CD4-positive, alpha-beta T cell treated with Interleukin-4 for 1 hour (primary cell): ENCODE results near the gene MOB2.

Source experiments
- DNase-seq, 2 donors: peaks; one replicate each; pipeline ENCODE4 v3.0.0-alpha.2; 2020 to 2022

The MOB2 gene

DNA sequence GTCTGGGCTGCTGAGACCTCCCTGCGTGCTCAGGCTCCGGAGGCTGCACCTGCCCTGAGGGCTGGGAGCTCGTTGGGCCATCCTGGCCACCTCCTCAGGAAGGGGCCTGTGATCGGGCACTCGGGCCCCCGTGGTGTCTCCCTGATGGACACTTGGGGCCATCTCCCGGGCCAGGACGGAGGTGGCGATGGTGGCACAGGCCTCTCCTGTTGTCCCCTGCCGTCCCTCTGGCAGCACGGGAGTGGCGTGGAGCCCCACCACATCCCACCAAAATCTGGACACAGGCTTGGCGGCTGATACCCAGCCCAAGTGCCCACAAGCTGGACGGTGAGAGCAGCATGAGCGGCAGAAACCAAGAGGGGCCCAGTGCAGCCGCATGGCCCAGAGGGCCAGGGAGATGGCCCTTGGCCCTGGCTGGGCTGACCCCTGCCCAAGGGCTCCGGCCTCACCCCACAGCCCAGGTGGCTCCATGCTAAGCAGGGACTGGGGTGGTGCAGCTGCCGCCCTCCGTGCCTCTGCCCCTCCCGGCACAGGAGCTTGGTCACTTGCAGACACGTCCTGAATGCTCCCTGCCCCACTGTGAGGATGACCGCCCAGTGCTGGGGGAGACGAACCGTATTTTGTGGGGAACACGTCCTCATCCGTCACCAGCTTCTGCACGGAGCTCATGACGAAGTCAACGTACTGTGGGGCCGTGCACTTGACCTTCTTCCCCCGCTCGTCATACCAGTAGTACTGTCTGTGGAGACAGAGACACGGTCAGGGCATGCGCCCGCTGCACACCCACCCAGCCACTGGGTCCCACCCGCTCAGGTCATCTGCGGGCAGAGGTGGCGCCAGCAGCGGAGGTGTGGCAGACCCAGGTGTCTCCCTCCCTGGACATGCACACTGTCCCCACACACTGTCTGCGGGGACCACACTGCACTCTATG, 15.6 kb downstream of the MOB2 start:
- no peak for DNase-seq

DNA sequence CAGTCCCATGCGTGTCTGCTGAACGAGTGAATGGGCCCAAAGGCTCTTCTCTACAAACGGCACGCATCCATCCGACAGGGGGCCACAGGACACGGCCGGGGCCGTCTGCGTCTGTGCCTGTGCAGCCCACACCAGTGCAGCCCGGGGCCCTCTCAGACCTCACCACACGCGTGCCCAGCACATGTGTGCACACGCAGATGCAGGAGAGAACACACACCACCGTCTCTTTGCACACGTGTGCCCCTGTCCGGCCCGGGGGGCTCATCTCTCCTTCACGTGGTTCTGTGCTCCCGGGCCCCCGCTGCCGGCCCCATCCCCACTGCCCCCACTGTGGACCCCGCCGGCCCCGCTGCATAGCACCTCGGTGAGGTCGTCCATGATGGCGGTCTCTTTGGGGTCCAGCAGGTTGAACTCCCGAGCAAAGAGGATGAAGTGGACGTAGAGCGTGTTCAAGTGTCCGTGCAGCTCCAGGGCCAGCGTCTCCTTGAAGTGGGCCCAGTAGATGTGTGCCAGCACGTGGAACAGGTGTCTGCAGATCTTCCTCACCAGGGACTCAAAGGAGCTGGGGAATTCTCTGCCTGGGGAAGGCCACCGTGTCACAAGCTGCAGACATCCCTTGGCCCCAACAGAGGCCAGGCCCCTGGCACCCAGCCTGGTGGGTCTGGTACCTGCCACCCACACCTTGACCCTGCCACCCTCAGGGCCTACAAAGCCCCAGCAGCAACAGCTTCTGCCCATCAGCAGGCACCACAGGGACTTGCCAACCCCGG, 16.5 kb downstream of the MOB2 start:
- no peak for DNase-seq

DNA sequence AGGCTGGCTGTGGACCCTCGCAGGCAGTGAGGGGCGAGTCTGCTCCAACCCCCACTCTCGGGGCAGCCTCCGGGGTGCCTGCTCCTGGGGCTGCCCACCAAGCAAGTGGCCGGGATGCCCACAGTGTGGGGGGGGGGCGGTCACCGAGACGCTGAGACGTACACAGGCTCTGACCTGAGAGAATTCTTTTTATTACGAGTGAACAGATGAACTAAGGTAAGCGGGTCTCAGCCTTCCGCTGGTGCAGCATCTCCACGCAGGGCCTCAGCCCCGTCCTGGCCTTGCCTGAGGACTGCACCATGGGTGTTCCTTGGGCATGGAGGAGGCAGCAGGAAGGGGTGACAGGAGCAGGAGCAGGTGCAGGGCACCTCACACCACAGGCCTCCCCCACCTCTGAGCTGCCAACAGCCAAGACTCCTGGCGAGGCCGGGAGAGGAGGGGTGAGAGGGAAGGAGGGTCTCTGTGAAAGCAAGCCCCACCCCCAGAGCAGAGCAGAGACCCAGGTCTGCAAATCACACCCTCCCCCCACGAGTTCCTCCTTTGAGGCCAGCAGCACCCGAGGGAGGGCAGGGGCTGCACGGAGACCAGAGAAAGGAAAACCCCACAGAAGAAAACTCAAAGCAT, 17.2 kb downstream of the MOB2 start:
- no peak for DNase-seq

DNA sequence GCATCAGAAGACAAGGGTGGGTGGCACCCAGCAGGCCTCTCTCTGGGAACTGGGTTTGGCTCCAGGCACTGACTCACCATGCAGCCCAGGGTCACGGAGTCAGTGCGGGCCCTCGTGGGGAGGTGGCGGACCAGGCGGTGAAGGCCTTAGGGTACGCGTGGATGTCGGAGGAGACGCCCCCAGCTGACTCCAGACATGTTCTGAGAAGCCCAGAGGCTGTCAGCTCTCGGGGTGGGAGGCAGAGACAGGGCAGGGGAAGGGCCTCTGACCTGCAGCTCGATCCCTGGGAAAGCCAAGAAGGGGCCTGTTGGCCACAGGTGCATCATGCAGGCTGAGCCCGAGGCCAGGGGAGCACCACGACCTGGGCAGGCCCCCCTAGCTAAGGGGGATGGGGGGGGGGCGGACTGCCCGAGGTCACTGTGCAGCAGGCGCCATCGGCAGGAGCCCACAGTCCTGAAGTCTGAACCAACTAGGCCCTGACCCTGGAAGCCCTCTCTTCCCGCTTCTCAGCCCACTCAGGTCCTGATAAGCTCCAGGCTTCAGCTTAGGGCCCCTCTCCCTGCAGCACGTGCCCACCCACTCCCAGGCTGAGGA, 18.0 kb downstream of the MOB2 start:
- DNase-seq = no peak

DNA sequence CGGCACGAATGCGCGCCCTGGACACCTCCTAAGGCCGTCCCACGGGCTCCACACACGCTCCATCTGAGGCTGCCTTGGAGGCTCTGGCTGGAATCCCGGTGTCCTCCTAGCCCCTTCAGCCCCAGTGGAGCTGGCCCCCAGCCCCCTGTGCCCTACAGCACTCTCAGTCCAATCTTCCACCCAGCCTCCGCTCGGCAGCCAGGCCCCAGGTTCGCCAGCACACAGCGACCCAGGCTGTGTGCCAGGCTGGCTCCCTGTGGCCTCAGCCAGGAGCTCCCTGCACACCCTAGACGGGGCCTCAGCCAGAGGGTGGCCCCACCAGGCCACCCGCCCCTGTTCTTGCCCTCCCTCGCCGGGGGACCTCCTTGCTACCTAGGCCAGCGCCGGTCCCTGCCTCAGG, 18.6 kb downstream of the MOB2 start:
- DNase-seq = no peak

DNA sequence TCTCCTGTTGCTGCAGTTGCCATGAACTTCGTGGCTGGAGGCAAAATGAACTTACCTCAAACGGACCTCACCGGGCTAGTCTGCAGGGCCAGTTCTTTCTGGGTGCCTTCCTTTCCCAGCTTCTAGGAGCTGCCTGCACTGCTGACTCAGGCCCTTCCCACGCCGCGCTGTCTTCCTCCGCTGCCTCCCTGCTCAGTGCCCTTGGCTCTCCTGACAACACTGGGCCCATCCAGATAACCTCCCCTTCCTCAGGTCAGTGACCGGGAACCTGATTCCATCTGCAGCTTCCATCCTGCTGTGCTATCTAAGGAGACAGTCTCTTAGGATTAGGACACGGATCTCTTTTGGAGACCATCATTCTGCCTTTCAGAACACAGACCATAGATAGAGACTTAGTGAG, 19.3 kb downstream of the MOB2 start:
- no peak for DNase-seq

DNA sequence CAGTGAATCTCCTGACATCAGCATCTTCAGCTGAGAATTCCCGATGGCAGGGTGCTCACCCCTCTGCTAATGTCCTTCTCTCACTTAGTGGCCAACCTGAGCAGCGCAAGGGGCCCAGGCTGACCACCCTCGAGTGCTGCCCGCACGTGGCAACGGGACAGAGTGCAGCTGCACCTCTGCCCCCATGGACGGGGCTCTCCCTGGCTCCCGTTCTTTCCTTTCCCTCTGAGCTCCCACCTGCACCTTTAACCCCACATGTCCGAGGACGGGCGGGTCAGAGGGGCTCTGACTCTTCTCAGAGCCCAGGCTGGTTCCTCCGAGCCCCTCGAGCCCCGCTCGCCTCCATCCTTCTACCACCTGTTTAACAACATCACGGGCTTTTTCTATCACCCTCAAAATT, 19.8 kb downstream of the MOB2 start:
- no peak for DNase-seq

DNA sequence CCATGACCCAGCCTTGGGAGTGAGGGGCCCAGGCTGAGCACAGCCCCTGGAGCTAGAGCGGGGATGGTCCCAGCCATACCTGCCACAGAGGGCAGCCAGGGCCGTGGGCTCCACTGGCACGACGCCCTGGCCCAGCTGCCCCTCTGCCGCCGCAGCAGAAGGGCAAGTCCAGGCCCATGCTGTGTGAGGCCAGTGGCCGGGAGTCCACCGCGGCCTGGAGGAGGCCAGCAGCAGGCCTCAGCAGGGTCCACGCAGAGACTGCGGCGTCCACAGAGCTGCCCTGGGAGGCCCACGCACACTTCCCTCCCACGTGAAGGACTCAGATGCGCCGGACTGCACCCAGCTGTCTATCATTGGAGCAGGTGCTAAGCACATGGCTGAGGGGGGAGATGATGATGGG, 23.5 kb downstream of the MOB2 start:
- DNase-seq = no peak

DNA sequence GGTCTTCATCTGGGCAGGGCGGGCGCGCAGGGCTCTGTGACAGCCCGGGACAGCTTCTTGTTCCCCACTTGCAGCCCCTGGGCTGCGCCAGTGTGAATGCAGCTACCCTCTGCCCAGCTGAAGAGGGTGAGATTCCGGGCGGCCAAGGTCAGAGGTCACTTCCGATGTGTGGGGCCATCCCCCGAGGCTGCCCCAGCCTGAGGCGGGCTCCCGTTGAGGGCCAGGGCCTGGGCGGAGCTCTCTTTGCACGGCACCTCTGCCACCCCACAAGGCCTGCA, 23.9 kb downstream of the MOB2 start:
- no peak for DNase-seq

DNA sequence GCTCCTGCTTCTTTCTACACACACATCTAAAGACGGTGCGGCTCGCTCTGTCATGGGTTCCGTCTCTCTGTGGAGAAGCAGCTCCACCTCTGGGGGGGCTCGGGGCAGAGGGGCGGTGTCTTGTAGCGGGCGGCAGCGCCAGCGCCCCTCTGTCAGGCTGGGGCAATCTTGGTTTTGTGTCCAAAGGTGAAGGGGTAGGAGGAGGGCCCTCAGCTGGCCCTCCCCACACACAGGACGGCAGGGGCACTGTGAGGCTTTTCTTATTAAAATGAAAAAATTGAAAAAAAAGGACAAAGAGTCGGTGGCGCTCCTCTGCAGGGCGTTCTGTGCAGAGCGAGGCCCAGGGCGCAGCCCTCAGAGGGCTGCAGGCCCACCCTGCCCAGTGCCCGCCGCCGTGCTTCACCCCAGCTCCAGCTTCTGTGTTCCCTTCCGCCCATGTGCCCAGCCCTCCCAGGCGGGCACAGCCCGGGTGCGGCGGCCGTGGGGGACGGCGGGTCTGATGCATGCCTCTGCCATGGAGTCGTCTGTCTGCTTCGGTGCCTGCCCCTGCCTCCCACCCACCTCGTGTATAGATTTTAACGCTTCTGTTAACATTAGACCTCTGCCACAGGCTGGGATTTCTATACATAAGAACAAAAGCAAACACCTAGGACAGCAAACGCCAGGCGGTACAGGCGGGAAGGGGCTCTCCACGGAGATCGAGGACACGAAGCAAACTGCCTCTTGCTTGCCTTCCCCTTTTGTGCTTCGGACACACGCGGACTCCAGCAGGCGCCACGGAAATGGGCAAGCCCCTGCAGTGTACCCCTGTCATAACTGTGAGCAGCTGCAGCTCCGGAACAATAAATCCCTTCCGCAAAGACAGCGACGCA, 24.5 kb downstream of the MOB2 start:
- no peak for DNase-seq

DNA sequence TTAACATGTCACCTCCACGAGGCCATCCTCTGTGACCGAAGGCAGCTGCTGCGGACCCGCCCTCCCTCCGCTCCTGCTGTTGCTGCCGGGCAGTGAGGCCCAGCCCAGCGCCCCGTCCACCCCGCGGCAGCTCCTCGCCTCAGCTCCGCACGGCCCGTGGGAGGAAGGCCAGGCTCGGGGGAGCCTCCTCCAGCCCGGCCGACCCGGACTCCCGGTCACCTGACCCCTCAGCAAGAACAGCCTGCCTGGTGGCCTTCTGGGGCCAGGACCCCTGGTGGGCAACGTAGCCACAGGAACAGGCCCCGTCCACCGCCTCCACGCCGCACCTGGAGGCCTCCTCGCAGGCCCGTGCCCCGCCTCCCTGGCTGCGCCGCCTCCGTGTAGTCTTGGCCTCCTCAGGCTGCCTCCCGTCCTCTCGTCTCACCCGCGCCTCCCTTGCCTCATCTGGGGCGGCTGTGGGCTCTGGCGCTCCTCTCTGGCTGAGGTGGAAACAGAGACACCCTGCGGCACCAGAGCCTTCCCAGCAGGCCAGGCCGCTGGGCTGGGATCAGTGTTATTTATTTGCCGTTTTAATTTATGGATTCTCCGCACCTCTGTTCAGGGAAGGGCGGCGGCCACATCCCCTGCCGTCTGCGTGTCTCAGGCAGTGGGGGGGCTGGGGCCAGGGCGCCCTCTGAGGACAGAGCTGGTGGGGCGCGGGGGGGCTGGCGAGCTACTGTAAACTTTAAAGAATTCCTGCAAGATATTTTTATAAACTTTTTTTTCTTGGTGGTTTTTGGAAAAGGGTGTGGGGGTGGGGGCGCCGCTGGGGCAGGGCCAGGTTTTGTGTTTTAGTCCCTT, 25.4 kb downstream of the MOB2 start:
- DNase-seq = no peak

DNA sequence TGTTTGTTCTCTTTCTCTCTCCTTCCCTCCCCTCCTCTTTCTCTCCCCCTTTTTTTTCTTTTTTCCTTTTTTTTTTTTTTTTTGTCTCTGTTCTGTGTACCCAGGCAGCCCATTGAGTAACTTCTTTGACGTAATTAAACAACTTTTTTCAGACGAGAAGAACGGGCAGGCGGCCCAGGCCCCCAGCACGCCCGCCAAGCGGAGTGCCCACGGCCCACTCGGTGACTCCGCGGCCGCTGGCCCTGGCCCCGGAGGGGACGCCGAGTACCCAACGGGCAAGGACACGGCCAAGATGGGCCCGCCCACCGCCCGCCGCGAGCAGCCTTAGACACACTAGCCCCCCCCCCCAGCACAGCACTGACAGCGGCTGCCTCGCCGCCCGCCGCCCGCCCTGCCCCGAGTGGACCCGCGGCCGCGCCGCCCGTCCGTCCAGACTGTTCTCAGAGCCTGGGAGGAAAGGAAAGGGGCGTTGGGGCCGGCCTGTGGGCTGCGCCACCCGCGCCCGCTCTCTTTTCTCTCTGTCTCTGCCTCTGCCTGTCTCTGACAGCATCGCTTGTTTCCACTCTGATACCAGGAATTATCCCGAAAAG, 26.1 kb downstream of the MOB2 start:
- no peak for DNase-seq

DNA sequence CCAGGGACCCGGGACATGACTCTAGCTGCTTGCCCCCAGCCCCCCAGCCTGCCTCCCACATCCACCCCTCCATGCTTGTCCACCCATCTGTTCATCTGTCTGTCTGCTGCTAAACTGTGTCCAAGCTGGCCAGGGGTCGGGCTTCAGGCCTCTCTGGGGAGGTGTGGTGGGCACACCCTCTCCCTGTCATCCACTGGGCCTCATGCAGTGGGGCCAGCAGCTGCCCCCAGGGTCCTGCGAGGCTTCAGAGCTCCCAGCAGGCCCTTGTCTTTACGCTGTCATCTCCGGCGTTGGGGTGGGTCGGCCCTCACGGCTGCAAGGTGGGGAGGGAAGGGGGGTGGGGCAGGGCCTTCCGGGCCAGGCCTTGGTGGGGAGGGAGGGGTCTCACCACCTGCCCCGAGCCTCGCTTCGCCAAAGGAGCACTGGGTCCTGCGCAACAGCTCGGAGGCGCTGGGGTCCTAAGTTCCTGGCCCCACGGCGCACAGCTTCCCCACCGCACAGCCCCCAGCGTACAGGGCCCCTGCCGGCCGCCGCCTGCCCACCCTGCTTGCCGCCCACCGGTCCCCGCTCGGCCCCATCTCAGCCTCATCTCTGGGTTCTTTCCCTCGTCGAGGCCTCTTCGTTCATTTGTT, 26.7 kb downstream of the MOB2 start:
- DNase-seq = no peak

DNA sequence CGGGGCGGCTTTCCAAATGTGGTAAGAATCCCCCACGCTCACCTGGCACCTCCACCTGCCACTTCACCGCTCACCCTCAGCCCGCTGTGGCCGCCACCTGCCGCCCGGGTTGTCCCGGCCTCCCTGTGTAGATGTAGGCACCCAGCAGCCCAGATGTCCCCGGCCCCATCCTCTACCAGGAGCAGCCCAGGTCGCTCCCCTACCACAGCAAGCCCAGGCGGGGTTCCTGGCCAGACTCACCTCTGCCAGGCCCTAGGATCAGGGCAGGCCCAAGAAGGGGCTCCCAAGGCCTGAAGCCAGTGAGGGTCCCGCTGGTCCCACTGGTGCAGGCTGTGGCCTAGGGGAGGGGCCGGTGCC, 27.4 kb downstream of the MOB2 start:
- no peak for DNase-seq

DNA sequence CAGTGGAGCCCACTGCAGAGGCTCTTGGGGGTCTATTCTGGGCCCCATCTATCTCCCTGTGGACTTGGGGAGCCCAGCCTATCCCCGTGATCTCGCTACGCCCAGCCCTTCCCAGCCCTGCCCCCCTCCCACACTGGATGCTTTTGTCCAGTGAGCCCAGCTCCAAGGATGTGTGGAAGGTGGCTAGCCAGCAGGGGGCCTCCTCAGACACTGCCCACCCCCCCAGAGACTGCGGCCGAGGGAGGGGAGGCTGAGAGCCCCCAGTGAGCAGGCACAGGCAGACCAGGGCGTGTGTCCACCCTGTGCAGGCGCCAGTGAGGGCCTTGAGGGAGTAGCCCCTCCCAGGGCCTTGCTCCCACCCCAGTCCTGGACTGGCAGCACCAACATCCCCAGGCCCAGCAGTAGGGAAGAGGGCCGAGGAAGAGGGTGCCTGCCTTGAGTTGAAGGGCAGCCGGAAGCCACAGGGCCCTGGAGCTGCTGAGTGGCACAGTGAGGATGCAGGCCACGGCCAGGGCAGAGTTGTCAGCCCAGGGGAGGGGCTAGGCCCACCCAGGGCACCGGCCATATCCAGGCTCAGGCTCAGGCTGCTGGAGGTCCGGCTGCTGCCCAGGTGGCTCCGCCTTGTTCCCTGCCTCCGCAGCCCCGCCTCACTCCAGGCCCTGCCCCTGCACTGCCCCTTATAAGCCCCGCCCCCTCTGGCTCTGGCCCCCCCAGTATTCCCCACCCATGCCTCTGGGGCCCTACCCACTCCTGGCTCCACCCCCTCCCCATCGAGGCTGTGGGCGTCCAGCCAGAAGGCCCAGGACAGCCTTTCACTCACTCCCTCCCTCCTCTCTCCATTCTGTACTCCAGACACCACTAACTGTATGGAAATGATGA, 28.0 kb downstream of the MOB2 start:
- DNase-seq = no peak

DNA sequence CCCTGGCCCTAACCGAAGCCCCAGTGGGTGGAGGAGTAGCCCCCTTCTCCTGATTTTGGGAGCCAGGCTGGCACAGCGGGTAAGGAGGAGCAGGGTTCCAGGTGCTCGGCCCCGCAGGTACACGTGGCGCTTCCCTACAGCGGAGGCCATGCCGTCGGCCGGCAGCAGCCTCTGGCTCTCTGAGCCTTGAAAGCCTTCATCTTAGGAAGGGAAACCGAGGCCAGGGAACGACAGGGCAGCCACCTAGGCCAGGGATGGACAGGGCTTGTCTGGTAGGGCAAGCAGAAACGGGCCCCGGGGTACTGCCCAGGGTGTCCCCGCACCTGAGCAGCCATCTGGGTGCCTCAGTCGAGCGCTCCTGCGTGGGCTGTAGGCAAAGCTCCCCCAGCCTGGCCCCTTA, 28.7 kb downstream of the MOB2 start:
- no peak for DNase-seq

DNA sequence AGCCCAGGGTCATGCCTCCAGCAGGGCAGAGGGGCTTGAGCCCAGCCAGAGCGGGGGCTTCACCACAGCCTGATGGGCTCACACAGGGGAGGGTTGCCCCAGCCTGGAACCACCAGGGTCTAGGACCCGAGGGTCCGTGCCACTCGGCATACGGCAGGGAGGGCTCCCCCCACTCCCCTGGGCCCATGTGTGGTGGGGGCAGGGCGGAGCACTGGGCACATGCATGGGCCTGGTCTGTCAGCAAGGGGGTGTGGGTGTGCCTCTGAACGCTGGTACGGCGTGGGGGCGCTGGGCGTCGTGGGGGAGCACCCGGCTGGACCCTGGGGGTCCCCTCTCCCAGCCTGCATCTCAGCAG, 29.3 kb downstream of the MOB2 start:
- no peak for DNase-seq

DNA sequence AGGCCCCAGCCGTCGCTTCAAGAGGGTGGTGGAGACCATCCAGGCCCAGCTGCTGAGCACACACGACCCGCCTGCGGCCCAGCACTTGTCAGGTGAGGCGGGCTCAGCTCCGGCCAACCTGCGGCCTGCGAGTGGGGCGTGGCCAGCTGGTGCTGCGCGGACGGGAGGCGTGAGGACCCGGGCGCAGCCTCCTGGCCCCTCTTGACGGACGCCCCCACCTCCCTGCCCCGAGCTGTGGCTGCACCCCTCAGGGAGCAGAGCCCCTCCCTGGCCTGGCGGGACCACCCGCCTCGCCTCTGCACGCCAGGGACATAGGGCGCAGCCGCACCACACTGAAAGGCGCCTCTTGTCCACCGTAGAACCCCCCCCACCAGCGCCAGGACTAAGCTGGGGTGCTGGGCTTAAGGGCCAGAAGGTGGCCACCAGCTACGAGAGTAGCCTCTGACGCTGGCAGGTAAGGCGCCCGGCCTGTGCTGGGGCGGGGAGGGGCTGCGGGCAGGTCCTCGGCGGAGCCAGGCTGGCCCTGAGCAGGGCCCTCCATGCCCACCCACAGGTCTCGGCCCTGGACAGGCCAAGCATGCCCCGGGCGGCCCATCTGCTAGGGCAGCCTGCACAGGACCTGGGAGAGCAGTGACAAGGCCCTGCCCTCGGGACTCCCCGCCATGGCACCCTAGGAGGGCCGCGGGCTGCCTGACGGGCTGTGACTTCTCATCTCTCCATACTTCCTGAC, 29.8 kb downstream of the MOB2 start:
- no peak for DNase-seq

DNA sequence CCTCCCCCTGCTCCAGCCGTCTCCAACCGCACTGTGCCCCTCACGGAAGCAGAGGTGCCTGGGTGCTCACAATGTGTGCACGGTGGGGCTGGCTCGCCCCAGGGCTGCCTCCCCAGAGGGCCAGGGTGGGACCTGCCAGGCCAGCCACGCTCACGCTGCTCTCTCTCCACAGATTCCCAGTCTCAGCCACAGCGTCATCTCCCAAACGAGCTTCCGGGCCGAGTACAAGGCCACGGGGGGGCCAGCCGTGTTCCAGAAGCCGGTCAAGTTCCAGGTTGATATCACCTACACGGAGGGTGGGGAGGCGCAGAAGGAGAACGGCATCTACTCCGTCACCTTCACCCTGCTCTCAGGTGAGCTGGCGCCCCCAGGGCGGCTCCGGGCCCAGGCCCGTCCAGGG, 30.4 kb downstream of the MOB2 start:
- DNase-seq = no peak
